GM19099 (cell line): Measurements from ENCODE around the gene PTN.

Experiments
- POLR2A ChIP-seq: IDR thresholded peaks from 3 replicates; pipeline ENCODE4 v1.6.1; 2011; ENCODE audit warnings: low read depth; ENCODE audit not compliant: insufficient read length; ENCODE audit errors: extremely low read depth

PTN gene

DNA sequence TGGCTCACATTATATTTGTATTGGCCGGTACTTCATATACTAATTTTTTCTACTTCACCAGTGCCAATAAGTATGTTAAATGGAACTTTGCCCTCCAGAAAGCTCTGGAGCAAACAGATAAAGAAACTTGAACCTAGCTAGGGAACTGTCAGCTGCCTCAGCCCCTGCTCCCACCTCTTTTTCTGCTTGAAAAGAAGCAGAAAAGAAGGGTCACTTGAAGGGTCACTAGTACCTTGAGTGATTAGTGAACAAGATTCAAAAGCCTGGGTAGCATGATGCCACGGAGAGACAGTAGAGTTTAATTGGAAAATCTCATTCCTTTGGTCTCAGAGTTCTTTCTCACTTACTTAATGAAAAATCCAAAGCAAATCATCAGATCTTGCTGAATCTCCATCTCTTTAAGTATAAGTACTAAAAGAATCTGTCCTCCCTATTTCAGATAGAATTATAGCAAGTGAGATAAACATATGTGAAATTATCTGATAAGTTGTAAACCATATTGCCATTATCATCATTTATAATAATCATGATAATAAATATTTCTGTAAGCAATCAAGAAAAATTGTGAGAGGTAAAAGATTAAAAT, 47.7 kb downstream of the PTN start:
- TF ChIP-seq POLR2A: no peak

DNA sequence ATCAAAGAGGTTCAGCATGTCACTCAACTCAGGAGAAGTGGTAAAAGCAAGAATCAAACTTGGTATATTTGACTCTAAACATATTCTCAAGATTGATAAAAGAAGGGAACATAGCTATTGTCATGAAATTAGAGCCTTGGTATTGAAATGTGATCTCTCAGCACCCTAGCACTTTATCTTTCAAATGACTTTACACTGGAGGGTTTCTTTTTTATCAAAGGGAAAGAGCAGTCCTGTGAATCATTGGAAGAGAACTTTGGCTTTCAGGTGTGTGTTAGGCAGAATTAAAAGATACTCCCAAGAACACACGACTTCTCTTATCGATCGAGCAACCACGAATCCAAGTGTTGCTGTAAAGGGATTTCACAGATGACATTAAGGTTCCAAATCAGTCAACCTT, 54.4 kb downstream of the PTN start:
- TF ChIP-seq POLR2A: no peak

DNA sequence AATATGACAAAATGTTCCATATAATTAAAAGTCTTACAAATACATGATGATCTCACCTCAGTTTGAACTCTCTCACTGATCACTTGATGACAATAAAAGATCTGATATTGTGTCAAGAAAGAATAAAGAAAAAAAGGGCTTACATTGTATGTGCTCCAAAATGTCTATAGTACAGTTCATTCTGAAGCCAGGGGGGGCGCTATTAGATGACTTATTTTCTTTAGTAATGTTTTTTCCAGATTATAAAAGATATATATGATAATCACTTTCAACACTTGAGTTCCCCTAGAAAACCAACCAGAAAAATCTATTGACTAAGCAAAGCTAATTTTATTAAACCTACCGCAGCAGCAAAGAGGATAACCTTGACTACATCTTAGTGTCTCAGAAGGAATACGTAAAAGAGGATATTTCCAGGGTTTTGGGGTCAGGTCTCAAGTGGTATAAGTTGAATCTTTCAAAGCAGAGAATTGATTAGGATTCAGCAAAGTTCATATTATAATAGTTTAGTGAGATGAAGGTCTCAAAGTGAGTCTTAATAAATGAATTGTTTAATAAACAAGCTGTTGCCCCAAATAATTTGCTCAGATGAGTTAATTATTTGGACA, 55.8 kb downstream of the PTN start:
- TF ChIP-seq POLR2A: no peak

DNA sequence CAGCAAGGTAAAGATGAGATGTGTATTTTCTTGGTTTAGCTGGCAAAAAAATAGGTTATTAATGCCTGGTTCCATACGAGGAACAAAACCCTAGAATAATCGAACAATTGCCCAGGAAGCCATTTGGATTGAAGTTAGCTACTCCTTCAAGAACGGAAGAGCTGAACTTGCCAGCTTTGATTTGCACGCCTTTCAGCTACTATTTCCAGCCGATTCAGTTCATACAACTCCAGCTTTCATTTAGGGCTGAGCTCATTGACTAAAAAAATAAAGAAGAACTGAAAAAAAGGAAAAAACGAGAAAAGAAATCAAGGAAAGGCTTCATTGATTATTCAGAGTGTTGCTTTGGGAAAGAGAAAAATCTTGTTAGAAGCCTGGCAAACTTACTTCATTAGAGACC, 60.4 kb downstream of the PTN start:
- TF ChIP-seq POLR2A: no peak

DNA sequence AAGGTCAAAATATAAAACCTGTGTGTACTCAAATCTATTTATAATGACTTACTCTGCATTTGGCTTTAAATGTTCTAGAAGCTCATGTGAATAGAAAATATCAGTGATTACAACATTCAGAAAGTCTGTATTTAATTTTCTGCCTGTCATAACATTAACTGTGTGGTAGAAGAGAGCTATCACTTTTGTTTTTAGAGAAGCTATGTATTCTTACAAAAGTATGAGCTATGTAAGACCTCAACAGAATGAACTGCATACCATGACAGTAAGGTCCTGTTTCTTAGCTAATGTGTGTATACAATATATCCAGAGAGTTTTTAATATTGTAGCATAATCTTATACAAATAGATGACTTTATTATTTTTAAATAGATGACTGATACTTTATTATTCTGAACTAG, 61.5 kb downstream of the PTN start:
- TF ChIP-seq POLR2A: no peak

DNA sequence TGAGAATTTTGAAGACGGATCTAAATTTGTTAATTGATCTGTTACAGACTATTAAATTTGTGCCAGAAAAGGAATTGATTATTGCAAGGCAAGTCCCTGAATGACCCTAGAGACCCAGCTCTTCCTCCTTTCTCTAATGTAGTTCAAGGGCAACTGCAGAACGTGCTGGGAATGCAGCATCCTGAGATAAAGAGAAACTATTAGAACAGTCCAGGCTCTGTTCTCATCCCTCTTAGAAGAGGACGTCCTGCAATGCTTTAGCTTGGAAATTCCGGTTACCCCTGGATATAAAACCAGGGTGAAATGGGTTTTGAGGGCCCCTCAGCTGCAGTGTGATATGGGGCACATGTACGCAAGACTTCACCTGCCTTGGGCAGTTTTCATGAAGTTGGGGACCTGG, 67.3 kb downstream of the PTN start:
- no peak for TF ChIP-seq POLR2A

DNA sequence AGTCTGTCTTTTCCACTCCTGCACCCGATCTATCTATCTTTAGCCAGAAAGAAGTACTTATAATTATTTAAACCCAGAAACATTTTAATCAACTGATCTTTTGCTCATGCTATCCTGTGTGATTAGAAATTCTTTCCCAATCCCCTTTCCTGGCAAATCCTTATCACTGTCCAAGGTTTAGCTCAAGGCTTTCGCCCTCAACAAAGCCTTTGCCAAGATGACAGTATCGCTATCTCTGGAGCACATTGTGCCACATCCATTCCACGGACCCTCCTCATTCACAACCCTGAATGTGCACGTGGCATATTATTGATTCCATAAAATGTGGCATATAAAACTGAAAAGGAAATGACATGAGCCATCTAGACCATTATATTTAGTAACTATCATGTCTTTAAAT, 71.3 kb downstream of the PTN start:
- no peak for TF ChIP-seq POLR2A

DNA sequence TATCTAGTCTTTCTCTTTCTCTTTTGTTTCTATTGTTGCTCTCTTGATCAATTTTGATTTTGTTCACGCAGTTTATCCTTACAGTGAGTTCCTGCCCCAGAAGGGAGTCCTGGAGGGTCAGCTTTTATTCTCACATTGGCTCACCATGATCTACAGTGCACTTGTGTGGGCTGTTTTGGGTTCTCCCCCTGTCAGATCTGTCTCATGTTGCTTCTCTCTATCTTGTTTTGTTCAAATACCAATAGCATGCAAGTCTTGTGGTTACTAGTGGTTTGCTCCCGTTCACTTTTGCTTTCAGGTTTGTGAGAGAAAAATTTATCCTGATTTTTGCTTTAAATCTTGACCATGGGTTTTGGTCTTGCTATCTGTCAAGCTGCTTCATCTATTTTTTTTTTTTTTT, 74.3 kb downstream of the PTN start:
- TF ChIP-seq POLR2A: no peak

DNA sequence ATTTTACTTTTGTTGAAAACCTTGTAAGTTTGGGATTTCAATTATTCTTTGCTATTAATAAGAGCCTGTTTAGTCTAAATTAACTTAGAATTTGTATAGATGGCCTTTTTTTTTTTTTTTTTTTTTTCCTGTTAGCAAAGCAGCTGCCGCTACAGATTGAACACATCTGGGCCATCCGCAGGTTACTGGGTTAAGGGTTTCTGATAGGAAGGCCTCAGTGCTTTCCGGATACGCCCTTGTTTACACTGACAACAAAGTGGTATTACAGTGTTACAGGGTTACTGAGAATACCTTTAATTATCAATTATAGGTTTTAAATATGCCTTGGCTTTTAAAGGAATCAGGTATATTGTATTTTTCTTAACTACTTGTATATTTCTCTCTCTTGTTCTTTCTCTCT, 76.8 kb downstream of the PTN start:
- TF ChIP-seq POLR2A: no peak

DNA sequence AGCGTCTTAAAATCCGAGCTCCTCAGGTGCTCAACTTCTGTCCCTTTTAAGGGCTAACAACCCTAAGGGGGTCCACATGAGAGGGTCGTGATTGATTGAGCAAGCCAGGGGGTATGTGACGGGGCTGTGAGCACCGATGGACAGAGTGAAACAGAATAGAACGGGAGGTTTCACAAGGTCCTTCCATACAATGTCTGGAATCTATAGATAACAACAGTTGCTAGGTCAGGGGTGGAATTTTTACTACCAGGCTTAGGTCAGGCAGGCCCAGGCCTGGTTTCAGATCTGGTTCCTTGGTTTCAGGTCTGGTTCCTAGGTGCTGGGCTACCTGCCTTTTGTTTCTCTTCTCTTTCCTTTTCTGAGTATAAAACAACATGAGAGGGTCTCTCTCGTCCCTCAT, 80.9 kb downstream of the PTN start:
- TF ChIP-seq POLR2A: no peak

DNA sequence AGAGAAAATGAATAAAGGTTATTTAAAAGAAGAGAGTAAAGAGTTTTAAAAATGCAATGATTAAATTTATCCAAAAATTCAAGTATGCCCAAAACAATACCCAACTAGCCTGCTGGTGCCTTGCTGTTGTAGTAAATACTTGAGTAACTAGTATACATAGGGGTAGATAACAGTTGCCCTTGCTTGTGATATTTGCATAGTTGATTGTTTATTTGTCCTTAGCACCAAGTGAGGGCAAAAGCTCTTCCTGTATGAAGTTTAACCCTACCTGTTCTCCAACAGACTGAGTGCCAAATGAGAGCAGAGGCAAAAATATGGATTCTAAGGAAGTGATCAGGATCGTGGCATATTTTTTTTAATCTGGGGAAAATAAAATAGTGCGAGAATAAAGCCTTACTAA, 85.0 kb downstream of the PTN start:
- TF ChIP-seq POLR2A: no peak

DNA sequence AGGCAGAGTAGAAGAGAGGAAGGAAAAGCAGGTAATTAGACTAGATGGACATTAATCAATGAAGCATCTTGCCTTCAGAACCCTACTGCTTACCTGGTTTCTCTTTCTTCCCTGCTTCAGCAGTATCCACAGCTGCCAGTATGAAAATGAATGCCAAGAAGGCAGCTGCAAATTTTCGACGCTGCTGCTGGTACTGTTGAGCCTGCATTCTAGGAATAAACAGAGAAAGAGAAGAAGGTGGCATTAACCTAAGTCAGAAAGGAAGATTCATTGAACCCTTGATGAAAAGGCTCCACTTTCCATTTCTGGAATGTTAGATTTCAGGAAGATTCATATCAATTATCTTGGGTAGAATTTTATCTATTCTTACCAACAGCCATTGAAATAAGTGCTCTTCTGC, 88.8 kb downstream of the PTN start:
- TF ChIP-seq POLR2A: no peak

DNA sequence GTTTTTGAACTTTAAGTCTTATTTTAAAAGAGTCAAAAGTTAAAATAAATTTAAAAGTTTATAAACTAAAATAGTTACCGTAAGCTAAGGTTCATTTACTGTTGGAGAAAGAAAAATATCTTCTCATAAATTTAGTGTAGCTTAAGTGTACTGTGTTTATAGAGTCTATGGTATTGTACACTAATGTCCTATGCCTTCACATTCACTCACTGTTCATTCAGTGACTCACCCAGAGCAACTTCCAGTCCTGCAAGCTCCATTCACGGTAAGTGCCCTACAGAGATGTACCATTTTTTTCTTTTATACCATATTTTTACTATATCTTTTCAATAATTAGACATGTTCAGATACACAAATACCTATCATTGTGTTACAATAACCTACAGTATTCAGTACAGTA, 97.6 kb downstream of the PTN start:
- TF ChIP-seq POLR2A: no peak

DNA sequence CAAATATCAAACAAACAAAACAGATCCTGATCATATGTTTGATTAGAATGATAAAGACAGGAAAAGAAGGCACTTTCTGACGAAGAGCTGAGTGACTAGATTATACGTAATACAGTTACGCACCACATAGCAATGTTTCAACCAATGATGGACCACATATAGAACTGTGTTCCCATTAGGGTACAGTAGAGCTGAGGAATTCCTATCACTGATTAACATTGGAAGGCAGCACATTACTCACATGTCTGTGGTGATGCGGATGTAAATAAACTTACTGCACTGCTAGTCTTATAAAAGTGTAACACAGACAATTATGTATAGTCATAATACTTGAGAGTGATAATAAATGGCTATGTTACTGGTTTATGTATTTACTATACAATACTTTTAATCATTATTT, 98.3 kb downstream of the PTN start:
- no peak for TF ChIP-seq POLR2A

DNA sequence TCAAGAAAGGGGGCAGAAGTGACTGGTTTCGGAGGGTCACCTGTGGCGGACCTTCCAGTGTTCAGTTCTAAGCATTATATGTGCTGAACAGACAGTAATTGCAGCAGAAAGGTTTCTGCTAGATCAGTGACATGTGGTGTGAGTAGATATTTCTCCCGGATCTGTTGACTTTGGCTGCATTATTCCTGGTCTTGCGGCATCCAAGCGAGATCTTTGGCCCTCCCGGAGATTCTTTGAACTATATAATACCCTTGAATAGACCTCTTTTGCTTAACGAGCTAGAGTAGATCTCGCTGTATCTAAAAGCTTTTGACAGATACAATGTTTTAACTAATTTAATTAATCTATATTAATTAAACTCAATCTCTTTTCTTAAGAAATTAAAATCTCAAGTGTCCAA, 99.8 kb downstream of the PTN start:
- no peak for TF ChIP-seq POLR2A

DNA sequence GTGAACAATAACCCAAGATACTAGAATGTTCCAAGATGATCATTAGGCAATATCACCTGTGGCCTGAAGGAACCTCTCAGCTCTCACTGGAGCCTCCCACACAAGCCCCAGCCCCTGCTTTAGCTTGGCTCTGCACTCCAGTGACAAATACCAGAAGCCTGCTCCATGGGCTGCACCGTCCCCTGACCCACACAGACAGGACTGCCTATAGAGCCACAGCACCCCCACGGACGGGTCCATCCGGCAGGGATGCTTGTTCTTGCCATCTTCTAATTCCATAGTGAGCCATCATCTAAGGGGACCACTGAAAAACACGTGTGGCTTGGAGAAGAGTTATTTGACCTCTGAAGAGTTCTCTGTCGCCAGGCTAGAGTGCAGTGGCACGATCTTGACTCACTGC, 100.9 kb downstream of the PTN start:
- no peak for TF ChIP-seq POLR2A
